LHCN-M2 (cell line): ENCODE data around the gene MREG. TPM values are rescaled to one million over a fixed set of nuclear protein-coding genes. Genes with fewer than 3 reads are reported as not detected.
A peak's percentile ranks its signal among the peaks of the same experiment; 100 is the strongest.

Experiments used
- DNase-seq: peaks from one replicate; pipeline ENCODE4 v3.0.0-alpha.2; 2012; ENCODE audit warnings: low read depth
- polyA plus RNA-seq: library from polyadenylated mRNA; unstranded; fragments of >200 nt; gene quantifications from one replicate; pipeline ENCODE4 v1.2.1, GENCODE V29; 2012; ENCODE audit warnings: missing spikeins
- total RNA-seq: library from RNA; depleted of rRNA; stranded (reverse); fragments of >200 nt; gene quantifications from 2 replicates; pipeline ENCODE4 v1.2.3, GENCODE V29; 2014; rRNA removed

MREG gene
- 3.6 and 4.8 TPM in 2 replicates for total RNA-seq
- 1.3 TPM for polyA plus RNA-seq

- DNase-seq = peak; percentile 81
Measured at GRCh38 chr2:216013080-216013909, at the start of gene MREG. TSS of gene MREG (minus strand) at chr2:216013551. CDS start at chr2:216013327, 224 bp downstream.

- DNase-seq = no peak
Measured at GRCh38 chr2:216059233-216059834, 46.0 kb upstream of the MREG start.

GRCh38 chr2:216057688-216058193 lies 44.4 kb upstream of the MREG start:
- peak; percentile 88 for DNase-seq

GRCh38 chr2:216056739-216057138 lies 43.4 kb upstream of the MREG start:
- DNase-seq = no peak

- DNase-seq = no peak
Measured at GRCh38 chr2:216055680-216056079, 42.3 kb upstream of the MREG start.

- no peak for DNase-seq
Measured at GRCh38 chr2:216052420-216052819, 39.1 kb upstream of the MREG start.

- DNase-seq = no peak
Measured at GRCh38 chr2:216051350-216051749, 38.0 kb upstream of the MREG start.

GRCh38 chr2:216049452-216049851 lies 36.1 kb upstream of the MREG start:
- no peak for DNase-seq

GRCh38 chr2:216047397-216047796 lies 34.0 kb upstream of the MREG start:
- no peak for DNase-seq

- no peak for DNase-seq
Measured at GRCh38 chr2:216044883-216045486, 31.6 kb upstream of the MREG start.

GRCh38 chr2:216043949-216044348 lies 30.6 kb upstream of the MREG start:
- no peak for DNase-seq

GRCh38 chr2:216041438-216041837 lies 28.1 kb upstream of the MREG start:
- no peak for DNase-seq

GRCh38 chr2:216039918-216040317 lies 26.6 kb upstream of the MREG start:
- DNase-seq = no peak

GRCh38 chr2:216034065-216034464 lies 20.7 kb upstream of the MREG start:
- DNase-seq = peak; percentile 66

GRCh38 chr2:216033403-216033802 lies 20.1 kb upstream of the MREG start:
- no peak for DNase-seq

- DNase-seq = peak; percentile 82
Measured at GRCh38 chr2:216031960-216032689, 18.8 kb upstream of the MREG start.

GRCh38 chr2:216030216-216030615 lies 16.9 kb upstream of the MREG start:
- DNase-seq = no peak

- DNase-seq = peak; percentile 69
Measured at GRCh38 chr2:216029416-216030129, 16.2 kb upstream of the MREG start.

- no peak for DNase-seq
Measured at GRCh38 chr2:216024779-216025336, 11.5 kb upstream of the MREG start.

- peak; percentile 61 for DNase-seq
Measured at GRCh38 chr2:216023055-216023648, 9.8 kb upstream of the MREG start.
